GM21576 (cell line): ENCODE data around the gene PPP5C.
"Not testable (repeated sequence)": the region's sequence is repeated elsewhere in the genome, so short reads cannot be mapped to it uniquely, and the experiment has no call there.

Source experiments
- ATAC-seq: cut with Tn5 transposase; IDR thresholded peaks from one replicate; pipeline ENCODE4 v1.9.1; 2021; ENCODE audit warnings: mild to moderate bottlenecking, moderate library complexity; ENCODE audit not compliant: unreplicated experiment

PPP5C gene, protein sequence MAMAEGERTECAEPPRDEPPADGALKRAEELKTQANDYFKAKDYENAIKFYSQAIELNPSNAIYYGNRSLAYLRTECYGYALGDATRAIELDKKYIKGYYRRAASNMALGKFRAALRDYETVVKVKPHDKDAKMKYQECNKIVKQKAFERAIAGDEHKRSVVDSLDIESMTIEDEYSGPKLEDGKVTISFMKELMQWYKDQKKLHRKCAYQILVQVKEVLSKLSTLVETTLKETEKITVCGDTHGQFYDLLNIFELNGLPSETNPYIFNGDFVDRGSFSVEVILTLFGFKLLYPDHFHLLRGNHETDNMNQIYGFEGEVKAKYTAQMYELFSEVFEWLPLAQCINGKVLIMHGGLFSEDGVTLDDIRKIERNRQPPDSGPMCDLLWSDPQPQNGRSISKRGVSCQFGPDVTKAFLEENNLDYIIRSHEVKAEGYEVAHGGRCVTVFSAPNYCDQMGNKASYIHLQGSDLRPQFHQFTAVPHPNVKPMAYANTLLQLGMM

DNA sequence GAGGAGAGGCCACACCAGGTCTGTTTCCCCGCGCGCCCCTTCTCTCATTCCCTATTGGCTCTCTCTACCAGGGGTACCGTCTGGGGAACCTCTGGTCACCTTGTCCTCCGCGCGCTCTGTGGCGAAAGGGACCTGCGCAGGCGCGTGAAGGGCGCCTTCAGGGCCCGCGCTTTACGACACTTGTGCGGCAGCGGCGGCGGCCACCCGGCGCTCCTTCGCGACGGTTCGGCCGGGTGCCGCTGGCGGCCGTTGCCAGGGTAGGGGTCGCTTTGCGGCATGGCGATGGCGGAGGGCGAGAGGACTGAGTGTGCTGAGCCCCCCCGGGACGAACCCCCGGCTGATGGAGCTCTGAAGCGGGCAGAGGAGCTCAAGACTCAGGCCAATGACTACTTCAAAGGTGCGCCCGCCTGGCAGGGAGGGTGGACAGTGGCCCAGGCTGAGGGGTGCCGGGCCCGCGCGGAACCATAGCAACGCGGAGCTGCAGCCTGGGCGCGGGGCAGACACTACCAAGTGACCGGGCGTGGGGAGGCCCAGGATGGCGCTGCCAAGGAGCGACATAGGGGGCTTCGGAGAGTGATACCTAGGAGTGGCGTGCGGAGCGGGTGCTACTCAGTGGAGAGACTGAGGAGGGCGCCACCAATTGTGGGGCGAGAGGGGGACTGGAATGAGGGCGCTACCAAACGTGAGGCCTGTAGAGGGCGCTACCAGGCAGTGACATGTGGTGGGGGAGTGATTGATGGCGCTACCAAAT lies at the start of gene PPP5C:
PPP5C (plus strand) TSS at position 267 of the 751 bp plus-strand sequence; CDS start at position 277, 10 bp downstream.
- peak; percentile 48 for ATAC-seq

DNA sequence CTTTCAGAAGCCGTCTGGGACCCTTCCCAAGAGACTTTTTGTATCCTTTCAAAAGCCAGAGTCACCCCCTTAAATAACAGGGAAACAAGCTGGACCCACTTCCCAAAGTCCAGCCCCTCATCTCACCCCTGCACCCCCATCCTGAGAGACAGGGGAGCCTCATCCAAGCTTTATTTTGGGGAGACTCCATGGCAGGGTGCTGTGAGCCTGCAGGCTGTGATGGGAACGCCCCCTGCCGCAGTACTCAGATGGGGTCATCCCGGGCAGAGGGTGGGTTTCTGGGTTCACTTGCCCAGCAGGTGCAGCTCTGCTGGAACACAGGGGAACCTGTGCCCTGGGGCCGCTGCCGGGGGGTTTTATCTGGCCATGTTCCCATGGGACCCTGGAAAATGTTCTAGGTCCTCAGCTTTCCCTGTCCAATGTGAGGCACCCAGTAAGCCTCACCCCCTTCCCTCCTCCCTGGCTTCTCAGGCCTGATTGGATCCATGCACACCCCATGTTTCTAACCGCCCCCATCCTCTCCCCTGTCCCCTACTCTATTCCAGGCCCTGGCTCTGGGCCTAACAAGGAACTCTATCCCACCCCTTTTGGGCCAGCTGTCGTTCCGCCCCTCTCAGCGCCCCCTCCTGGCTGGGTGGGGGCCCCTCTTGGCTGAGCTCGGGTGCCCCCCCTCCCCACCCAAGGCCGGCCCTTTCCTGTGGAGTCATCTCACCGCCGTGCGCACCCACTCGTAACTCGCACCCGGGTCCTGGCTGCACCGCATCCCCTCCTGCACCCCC lies 49.0 kb upstream of the PPP5C start:
- ATAC-seq, result no peak

DNA sequence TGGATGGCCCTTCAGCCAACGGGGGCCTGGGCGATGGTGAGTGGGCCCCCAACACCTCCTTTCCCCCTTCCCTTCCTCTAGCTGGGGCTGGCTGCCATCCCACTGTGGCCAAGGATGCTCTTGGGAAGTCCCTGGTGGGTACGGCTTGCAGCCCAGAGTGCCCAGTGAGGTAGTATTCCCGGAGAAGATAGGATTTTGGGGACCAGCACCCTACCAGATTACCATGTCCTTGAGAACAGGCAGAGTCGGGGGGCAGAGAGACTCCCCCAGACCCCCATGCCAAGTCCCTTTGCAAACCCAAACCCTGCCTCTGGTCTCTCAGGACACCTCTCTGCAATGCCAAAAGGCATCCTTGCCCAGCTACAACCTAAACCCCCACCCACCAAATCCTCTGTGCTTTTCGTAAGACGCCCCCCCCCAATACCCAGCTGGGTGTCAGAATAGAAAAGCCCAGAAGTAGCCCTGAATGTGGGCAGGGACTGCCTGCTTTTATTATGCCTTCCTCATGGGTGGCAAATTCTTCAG lies 48.3 kb upstream of the PPP5C start:
- no peak for ATAC-seq

DNA sequence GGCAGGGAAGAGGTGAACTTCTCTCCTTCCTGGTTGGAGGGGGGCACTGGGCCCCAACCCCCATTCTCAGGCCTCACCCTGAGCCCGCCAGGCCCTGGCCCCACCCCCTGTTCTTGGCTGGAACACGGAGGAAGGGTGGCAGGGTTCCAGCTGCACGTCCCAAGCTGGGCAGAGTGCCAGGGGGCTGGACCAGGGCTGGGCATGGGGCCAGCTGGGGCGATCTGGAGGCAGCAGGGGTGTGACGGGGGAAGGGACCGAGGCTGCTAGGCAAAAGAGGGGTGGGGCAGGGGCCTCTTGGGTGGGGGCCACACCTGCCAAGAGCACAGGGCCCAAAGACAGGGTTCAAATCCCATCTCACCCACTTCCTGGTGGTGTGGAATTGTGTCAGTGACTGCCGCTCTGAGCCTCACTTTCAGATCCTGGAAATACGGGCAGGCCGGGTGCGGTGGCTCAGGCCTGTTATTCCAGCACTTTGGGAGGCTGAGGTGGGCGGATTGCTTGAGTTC lies 47.8 kb upstream of the PPP5C start:
- ATAC-seq, result no peak

DNA sequence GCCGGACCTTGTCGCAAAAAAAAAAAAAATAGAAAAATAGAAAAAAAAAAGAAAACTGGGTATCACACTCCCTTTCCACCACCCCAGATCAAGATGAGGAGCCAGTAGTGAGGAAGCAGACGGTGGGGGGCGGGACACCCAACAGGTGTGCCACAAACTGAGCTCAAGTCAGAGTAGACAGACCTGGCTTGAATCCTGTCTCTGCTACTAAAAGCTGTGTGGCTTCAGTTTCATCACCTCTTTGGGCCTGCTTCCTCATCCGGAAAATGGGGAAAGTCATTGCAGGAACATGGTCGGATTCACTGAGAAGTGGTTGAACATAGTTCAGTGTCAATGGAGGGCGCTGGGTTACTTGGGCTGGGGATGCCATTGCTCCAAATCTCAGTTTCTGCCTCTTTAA lies 47.2 kb upstream of the PPP5C start:
- no peak for ATAC-seq

DNA sequence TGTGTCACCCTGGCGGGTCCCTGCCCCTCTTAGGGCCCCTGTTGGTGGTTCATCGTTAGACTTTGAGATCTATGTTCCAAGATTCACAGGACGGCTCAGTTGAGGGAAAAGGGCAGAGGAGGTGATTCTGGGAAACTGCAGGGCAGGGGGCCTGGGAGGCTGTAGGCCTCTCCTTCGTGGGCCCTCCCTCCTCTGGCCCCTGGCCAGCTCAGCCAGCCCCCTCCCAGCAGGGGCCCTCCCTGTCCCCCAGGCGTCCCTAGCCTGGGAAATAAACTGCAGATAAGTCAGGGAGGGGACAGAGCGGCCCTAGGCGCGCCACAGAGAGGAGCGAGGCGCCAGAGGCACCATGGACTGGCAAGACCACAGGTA lies 43.6 kb upstream of the PPP5C start:
- ATAC-seq, result no peak

DNA sequence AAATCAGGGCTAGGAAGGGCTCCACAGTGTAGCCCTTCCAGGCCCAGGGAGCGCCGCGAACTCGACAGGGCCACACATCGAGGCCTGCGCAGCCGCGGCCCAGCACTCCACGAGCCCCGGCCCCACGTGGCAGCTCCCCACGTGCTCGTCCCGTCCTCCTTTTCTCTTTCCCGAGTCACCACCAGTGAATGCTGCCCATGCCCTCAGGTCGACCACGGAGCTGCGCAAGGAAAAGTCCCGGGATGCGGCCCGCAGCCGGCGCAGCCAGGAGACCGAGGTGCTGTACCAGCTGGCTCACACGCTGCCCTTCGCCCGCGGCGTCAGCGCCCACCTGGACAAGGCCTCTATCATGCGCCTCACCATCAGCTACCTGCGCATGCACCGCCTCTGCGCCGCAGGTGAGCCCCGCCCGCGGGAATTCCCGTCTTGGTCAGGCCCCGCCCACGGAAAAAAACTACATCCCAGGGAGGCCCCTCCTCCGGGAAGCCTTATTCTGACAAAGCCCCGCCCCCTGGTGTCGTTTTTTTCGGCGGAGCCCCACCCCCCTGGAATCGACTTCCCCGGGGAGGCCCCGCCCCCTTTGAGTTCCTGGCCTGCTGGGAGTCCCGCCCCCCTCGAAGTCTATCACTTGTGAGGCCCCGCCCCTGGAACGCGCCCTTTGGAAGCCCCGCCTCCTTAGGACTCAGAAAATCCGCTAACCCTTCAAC lies 43.0 kb upstream of the PPP5C start:
- no peak for ATAC-seq

DNA sequence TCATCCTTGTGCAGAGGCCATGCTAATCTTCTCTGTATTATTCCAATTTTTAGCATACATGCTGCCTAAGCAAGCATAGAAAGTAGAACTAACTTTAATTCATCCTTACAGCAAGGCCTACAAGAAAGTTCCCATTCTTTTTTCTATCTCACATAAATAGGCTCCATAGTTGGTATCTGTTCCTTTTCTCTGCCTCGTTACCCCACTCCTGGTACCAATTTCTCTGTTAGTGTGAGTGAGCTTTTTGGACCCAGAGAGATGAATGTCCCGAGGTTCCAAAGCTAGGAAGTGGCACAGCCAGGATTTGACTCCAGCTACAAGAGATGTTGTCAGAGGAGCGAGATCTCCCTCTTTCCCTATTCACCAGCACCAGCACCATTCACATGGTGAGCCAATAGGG lies 40.4 kb upstream of the PPP5C start:
- no peak for ATAC-seq

DNA sequence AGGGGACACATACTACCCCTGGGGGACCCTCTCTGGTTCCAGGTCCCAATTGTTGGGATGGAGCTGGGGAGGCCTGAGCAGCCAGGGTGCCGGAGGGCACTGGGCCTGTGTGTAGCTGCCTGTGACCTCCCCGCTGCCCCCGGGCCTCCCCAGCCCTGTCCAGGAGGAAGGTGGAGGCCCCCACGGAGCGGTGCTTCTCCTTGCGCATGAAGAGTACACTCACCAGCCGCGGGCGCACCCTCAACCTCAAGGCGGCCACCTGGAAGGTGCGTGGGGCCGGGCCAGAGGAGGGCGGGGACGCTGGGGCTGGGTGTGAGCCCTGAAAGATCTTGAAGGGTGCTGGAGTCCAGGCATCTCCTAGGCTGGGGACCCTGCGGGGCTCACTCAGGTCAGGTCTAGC lies 38.4 kb upstream of the PPP5C start:
- ATAC-seq, result no peak

DNA sequence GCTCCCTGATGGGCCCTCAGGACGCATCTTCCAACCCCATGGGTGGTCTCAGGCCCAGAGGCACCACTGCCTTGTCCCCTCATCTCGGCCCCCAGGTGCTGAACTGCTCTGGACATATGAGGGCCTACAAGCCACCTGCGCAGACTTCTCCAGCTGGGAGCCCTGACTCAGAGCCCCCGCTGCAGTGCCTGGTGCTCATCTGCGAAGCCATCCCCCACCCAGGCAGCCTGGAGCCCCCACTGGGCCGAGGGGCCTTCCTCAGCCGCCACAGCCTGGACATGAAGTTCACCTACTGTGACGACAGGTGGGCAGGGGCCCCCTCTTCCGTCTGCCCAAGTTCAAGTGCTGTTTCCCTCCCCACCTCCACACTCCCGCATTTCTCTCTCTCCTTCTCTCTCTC lies 37.8 kb upstream of the PPP5C start:
- no peak for ATAC-seq

DNA sequence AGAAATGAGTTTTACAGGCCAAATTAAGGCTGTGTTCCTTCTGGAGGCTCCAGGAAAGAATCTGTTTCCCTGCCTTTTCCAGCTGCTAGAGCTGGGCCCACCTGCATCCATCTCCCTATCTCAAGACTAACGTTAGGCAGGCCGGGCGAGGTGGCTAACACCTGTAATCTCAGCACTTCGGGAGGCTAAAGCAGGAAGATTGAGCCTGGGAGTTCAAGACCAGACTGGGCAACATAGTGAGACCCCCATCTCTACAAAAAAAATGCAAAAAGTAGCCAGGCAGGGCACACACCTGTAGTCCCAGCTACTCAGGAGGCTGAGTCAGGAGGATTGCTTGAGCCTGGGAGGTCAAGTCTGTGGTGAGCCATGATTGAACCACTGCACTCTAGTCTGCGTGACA lies 35.4 kb upstream of the PPP5C start:
- no peak for ATAC-seq

DNA sequence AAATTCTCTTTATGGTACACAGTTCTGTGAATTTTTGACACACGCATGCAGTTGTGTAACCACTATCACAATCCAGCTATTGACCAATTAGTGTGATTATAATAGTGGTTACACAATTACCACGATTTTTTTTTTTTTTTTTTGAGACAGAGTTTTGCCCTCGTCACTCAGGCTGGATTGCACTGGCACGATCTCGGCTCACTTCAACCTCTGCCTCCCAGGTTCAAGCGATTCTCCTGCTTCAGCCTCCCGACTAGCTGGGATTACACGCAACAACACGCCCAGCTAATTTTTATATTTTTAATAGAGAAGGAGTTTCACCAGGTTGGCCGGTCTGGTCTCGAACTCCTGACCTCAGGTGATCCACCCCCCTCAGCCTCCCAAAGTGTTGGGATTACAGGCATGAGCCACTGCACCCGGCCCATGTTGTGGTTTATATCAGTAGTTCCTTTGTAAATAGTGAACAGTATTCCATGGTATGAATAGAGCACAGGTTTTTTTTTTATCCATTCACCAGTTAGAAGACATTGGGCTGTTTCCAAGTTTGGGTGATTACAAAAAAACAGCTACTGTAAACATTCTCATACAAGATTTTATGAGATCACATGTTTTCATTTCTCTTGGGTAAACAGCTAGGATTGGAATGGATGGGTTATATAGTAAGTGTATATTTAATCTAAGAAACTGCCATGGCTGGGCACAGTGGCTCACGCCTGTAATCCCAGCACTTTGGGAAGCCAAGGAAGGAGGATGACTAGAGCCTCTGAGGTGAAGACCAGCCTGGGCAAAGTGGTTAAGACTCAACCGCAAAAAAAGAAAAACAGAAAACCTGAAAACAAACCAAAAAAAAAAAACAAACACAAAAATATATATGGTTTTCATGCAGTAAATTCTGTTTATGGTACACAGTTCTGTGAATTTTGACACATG lies 33.1 kb upstream of the PPP5C start:
- not testable (repeated sequence) for ATAC-seq

DNA sequence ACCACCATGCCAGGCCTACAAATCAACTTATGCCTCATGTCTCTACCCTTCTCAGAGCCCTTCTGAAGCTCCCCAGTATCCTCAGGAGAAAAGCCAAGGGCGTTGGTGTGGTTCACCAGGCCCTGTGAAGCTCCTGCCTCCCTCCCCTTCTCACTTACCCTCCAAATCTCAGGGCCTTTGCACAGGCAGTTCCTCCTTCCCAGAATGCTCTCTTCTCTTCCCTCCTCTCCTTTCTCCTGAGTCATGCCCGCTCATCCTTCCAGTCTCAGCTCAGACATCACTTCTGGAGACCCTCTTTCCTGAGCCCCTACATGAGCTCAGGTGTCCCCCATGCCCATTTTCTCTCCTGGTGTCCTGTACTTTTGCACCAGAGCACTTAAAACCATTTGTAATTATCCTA lies 29.5 kb upstream of the PPP5C start:
- ATAC-seq, result no peak

DNA sequence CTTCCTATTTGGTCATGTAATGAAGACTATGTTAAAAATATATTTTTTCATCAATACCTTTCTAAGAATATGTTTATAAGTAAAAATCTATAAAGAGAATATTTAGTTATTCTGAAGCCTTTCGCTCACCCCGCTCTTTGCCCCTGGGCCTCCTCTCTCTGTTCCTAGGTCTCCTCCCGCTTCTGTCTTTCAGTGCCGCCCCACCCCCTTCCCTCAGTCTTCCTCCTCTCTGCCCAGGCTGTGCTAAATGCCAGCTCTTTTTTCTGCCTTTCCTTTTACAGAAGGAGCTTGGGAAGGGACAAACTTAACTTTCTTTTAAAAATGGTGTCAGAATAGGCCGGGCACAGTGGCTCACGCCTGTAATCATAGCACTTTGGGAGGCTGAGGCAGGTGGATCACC lies 27.3 kb upstream of the PPP5C start:
- no peak for ATAC-seq

DNA sequence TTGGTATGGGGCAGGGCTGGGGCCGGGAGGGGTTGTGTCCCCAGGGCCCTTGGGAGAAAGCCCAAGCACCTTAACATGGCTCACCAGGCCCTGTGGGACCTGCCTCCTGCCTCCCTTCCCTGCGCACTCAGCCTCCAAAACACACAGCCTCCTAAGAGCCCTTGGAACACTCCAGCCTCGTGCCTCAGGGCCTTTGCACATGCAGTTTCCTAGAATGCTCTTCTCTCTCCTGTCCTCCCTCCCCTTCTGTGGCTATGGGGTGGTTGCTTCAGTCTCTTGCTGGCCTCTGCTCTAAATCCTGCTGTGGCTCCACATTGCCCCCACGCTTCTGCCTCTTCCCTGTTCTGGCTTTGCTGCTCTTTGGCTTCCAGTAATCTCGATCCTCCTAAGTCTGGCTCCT lies 26.3 kb upstream of the PPP5C start:
- no peak for ATAC-seq

DNA sequence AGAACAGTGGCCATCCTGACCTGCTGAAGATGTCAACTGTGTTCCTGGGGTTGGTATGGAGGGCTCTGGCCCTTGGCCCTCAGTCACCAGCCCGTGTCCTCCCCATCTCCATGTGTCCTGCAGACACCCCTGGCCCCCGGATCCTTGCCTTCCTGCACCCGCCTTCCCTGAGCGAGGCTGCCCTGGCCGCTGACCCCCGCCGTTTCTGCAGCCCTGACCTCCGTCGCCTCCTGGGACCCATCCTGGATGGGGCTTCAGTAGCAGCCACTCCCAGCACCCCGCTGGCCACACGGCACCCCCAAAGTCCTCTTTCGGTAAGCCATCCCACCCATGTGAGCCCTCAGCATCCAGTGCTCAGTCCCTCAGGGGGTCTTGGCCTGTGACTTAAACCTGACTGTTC lies 25.2 kb upstream of the PPP5C start:
- no peak for ATAC-seq

DNA sequence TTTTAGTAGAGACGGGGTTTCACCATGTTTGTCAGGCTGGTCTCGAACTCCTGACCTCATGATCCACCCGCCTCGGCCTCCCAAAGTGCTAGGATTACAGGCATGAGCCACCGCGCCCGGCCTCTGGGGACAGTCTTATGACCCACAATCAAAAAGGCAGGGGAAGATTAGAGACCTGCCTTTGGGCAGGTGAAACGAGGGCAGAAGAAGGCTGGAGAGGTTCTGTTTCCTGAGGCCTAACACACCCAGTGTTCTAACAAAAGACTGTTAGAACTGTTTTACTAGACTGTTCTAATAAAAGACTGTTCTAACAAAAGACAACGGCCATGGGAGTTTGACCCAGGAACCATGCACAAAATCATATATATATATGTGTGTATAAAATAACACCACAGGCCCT lies 23.7 kb upstream of the PPP5C start:
- not testable (repeated sequence) for ATAC-seq

DNA sequence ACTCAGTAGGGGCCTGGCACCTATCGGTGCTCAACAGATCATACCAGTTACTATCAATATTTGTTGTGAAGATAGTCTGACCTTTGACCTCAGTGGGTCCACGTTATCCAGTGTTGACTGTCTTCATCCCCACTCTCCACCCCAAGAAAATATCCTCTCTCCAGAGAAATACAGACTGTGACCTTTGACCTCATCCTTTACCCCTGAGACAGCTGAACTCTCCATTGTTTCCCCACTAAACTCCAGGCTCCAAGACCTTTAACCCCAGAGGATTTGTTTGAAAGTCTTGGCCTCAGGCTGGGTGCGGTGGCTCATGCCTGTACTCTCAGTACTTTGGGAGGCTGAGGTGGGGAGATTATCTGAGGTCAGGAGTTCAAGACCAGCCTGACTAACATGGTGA lies 22.6 kb upstream of the PPP5C start:
- ATAC-seq, result no peak

DNA sequence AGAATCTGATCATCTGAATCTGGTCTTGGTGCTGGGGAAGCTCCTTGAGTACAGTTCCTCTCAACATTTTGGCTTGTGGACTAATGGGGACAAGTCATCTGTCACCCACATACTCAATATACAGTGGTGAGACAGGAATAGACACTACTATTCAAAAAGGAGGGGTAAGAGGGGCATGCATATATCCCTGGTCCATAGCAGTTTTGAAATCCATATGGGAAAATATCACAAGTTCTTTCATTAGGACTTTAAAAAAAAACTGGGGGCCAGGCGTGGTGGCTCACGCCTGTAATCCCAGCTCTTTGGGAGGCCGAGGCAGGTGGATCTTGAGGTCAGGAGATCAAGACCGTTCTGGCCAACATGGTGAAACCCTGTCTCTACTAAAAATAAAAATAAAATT lies 20.3 kb upstream of the PPP5C start:
- no peak for ATAC-seq
